NT2/D1 (cell line): ENCODE measurements around the gene MSL3.

Experiments used
- SUZ12 ChIP-seq: IDR thresholded peaks from 2 replicates; pipeline ENCODE4 v1.6.1; 2011; ENCODE audit not compliant: insufficient read length, insufficient read depth; ENCODE audit errors: extremely low read depth
- YY1 ChIP-seq: IDR thresholded peaks from 2 replicates; pipeline ENCODE4 v1.6.1; 2011; ENCODE audit not compliant: insufficient read length, insufficient read depth
- ZNF274 ChIP-seq: IDR thresholded peaks from 2 replicates; pipeline ENCODE4 v1.6.1; 2011; ENCODE audit warnings: mild to moderate bottlenecking, low read depth, low read length

- TF ChIP-seq ZNF274 (no peak), SUZ12 (no peak), YY1 (no peak)
Observed at GRCh38 chrX:11789809-11790208, 31.8 kb downstream of the MSL3 start.
